Mononuclear cell (primary cell): ENCODE data around the gene EIPR1. TPM values are rescaled to one million over a fixed set of nuclear protein-coding genes. Genes with fewer than 3 reads are reported as not detected.
"Not testable (repeated sequence)": the region's sequence is repeated elsewhere in the genome, so short reads cannot be mapped to it uniquely, and the experiment has no call there.

Experiments used
- H3K27me3 ChIP-seq: 2 replicates; pipeline ENCODE4 v1.6.0; 2011; ENCODE audit warnings: low read length, control low read depth; ENCODE audit not compliant: insufficient read depth
- H3K4me1 ChIP-seq: 2 replicates; pipeline ENCODE4 v1.5.1; 2011; ENCODE audit warnings: mild to moderate bottlenecking, low read length, control low read depth; ENCODE audit not compliant: insufficient read depth
- H3K4me3 ChIP-seq: 2 replicates; pipeline ENCODE4 v1.5.1; 2011; ENCODE audit warnings: mild to moderate bottlenecking, low read length, moderate library complexity
- H3K9me3 ChIP-seq: 2 replicates; pipeline ENCODE4 v1.5.1; 2011; ENCODE audit warnings: low read depth, mild to moderate bottlenecking, control low read depth, low read length
- total RNA-seq: library from RNA; depleted of rRNA; stranded (reverse); fragments of >200 nt; gene quantifications from one replicate; pipeline ENCODE4 v1.2.3, GENCODE V29; 2012

EIPR1 gene
- total RNA-seq, 1 donor = 10.0 TPM

GRCh38 chr2:3387644-3388411, 10.2 kb upstream of the EIPR1 start:
- Histone ChIP-seq H3K4me3 (no peak overlapping the region), H3K4me1 (no peaks in the 10 kb centered on the region), H3K27me3 (no peaks in the 10 kb centered on the region), H3K9me3 (no peaks in the 10 kb centered on the region)

DNA sequence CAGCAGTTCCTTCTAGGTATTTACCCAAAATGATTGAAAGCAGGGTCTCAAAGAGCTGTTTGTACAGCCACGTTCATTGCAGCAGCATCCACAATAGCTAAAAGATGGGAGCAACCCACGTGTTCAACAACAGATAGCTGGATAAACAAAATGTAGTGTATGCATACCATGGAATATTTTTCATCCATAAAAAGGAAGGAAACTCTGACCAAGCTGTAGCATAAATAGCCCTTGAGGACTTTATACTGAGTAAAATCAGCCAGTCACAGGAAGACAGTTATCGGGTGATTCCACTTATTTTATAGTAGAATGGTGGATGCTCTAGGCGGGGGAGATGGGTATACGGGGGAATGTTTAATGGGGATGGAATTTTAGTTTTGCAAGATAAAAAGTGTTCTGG, 9.4 kb upstream of the EIPR1 start:
- Histone ChIP-seq H3K4me3 (no peak overlapping the region), H3K4me1 (no peaks in the 10 kb centered on the region), H3K9me3 (no peaks in the 10 kb centered on the region), H3K27me3 (no peaks in the 10 kb centered on the region)

DNA sequence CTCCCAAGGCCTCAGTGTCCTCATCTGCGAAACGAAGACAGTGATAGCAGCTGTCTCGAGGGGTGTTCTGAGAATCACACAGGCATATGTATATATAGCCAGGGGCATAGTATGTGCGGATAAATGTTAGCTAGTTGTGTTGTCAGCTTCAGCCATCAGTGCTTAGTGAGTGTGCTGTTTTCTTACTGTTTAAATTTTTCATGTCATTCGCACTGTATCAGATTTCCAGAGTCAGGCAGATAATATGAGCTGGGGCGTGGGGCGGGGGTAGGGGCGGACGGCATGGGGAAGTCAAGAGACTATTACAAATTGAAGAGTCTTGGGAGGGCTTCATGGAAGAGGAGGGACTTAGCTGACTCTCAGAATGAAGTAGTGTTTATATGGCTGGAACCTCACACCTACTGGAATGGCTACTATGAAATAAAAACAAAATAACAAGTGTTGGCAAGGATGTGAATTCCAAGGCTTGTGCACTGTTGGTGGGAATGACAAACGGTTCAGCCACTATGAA, 8.9 kb upstream of the EIPR1 start:
- Histone ChIP-seq H3K27me3 (no peaks in the 10 kb centered on the region), H3K4me1 (no peaks in the 10 kb centered on the region), H3K4me3 (no peak overlapping the region), H3K9me3 (no peaks in the 10 kb centered on the region)

GRCh38 chr2:3379647-3380534, 2.3 kb upstream of the EIPR1 start, which contains the start of gene TRAPPC12:
Gene TRAPPC12, plus strand, starts transcription at chr2:3379694. Its CDS starts 7,930 bp downstream, at chr2:3387624.
- H3K9me3 ChIP-seq = no peaks in the 10 kb centered on the region
- H3K27me3 ChIP-seq = no peaks in the 10 kb centered on the region
- H3K4me1 ChIP-seq = peaks cover 36% of the 10 kb centered on the region
- H3K4me3 ChIP-seq = peak within 1 kb of the TSS; percentile 81

- no peaks in the 10 kb centered on the region for H3K27me3 ChIP-seq
- H3K9me3 ChIP-seq = no peaks in the 10 kb centered on the region
- H3K4me1 ChIP-seq = peaks cover 36% of the 10 kb centered on the region
- H3K4me3 ChIP-seq = peak overlapping the region; percentile 81
Measured at GRCh38 chr2:3379339-3379646, 1.7 kb upstream of the EIPR1 start.

DNA sequence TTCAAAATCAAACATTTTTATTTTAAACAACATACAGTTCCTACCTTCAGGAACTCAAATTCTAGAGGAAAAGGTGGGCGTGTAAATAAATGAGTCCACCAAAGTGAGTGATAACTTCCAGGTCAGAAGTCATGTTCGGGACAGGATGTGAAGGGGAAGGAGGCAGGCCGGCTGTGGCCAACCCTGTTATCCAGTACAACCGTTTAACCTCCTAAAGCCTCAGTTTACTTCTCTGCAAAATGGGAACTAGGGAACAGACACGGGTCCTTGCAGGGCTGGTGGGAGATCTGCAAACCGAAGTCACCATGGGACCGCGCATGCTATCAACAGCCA, 373 bp downstream of the EIPR1 start:
- Histone ChIP-seq H3K4me3 (peak overlapping the region; percentile 78), H3K4me1 (peaks cover 36% of the 10 kb centered on the region), H3K9me3 (no peaks in the 10 kb centered on the region), H3K27me3 (no peaks in the 10 kb centered on the region)

GRCh38 chr2:3376821-3377220, 797 bp downstream of the EIPR1 start:
- Histone ChIP-seq H3K4me3 (peak overlapping the region; percentile 78), H3K4me1 (peaks cover 36% of the 10 kb centered on the region), H3K27me3 (no peaks in the 10 kb centered on the region), H3K9me3 (no peaks in the 10 kb centered on the region)

DNA sequence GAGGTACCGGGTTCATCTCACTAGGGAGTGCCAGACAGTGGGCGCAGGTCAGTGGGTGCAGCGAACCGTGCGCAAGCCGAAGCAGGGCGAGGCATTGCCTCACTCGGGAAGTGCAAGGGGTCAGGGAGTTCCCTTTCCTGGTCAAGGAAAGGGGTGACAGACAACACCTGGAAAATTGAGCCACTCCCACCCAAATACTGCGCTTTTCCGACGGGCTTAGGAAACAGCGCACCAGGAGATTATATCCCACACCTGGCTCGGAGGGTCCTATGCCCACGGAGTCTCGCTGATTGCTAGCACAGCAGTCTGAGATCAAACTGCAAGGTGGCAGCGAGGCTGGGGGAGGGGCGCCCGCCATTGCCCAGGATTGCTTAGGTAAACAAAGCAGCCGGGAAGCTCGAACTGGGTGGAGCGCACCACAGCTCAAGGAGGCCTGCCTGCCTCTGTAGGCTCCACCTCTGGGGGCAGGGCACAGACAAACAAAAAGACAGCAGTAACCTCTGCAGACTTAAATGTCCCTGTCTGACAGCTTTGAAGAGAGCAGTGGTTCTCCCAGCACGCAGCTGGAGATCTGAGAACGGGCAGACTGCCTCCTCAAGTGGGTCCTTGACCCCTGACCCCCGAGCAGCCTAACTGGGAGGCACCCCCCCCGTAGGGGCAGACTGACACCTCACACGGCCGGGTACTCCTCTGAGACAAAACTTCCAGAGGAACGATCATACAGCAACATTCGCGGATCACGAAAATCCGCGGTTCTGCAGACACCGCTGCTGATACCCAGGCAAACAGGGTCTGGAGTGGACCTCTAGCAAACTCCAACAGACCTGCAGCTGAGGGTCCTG, 8.1 kb downstream of the EIPR1 start:
- H3K4me1 ChIP-seq, H3K9me3 ChIP-seq, H3K27me3 ChIP-seq, H3K4me3 ChIP-seq: not testable (repeated sequence)

- no peaks in the 10 kb centered on the region for H3K9me3 ChIP-seq
- no peaks in the 10 kb centered on the region for H3K27me3 ChIP-seq
- no peaks in the 10 kb centered on the region for H3K4me1 ChIP-seq
- no peak overlapping the region for H3K4me3 ChIP-seq
Measured at GRCh38 chr2:3368261-3368722, 9.3 kb downstream of the EIPR1 start.

- Histone ChIP-seq H3K4me3 (no peak overlapping the region), H3K27me3 (no peaks in the 10 kb centered on the region), H3K9me3 (no peaks in the 10 kb centered on the region), H3K4me1 (no peaks in the 10 kb centered on the region)
Measured at GRCh38 chr2:3365219-3365618, 12.4 kb downstream of the EIPR1 start.

DNA sequence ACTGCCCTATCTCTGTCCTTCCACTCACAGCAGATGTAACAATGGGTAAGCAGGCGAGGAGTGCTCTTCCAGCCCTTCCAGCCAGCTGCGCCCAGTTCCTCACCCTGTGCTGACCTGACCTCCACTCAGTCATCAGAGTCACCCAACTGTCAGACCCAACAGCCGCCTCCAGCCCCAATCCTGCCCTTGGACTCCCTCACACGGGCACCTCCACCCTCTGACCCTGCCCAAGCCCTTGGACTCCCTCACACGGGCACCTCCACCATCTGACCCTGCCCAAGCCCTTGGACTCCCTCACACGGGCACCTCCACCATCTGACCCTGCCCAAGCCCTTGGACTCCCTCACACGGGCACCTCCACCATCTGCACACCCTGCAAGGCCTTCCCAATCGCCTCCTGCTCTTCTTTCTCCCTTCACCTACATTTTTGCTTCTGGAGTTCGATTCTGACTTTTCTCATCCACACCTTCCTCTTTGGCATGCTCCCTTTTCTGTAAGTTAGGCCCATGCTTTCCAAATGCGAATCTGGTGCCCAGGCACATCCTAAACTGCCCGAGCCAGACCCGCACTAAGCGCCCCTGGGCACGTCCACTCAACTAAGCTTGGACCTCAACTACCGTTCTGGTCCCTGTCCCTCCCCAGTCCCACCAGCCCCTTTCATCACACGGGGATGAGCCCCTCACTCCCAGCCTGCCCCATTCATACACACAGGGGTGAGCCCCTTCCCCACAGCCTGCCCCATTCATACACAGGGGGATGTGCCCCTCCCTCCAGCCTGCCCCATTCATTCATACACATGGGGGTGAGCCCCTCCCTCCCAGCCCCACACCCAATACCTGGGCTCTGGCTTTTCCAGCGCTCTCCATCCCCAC, 15.9 kb downstream of the EIPR1 start:
- Histone ChIP-seq H3K9me3 (no peaks in the 10 kb centered on the region), H3K4me3 (no peak overlapping the region), H3K4me1 (peaks cover 13% of the 10 kb centered on the region), H3K27me3 (no peaks in the 10 kb centered on the region)

DNA sequence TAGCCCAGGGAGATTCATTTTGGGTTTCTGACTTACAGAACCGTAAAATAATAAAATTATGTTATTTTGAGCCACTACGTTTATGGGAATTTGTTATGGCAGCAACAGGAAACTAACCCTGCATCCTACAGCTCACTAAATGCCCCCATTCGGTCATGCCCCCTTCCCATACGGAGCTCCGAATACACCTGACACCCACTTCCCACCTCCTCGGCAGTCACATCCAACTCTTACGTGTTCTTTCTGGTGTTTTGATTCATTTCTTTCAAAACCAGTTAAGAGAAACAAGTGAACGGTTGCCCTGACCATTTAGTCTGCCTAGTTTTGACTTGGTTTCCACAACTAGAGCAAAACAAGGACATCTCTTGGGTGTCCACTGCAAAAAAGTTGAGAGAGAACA, 19.7 kb downstream of the EIPR1 start:
- no peaks in the 10 kb centered on the region for H3K27me3 ChIP-seq
- H3K4me3 ChIP-seq = no peak overlapping the region
- H3K4me1 ChIP-seq = peaks cover 17% of the 10 kb centered on the region
- H3K9me3 ChIP-seq = no peaks in the 10 kb centered on the region

DNA sequence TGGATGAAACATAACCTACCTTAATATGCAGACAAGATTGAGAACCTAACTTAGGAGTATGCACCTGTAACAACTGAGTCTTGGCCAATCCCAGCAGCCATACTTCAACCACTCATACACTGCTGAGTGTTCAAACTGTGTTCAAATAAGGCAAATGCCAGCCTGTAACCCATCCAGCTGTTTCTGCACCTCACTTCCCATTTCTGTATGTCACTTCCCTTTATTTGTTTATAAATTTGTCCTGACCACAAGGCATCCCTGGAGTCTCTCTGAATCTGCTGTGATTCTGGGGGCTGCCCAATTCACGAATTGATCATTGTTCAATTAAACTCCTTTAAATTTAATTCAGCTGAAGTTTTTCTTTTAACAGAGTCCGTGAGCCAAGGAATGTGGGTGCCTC, 20.2 kb downstream of the EIPR1 start:
- H3K4me1 ChIP-seq = peaks cover 17% of the 10 kb centered on the region
- H3K4me3 ChIP-seq, H3K9me3 ChIP-seq, H3K27me3 ChIP-seq: not testable (repeated sequence)

DNA sequence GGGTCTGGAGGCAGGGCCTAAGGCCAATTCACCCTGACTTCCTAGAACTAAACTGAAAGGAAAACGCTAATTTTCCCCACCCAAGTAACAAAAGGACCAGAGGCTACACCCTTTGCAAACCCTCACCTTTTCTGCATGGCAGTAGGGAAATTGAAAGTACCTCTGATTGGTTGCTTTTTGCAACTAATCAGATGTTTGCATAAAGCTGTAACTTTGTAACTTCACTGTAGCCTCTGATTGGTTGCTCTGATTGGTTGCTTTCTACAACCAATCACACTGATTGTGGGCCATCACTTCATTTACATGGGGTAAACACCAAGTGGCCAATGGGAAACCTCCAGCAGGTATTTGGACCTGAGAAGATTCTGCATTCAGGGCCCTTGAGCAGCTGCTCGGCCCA, 20.8 kb downstream of the EIPR1 start:
- Histone ChIP-seq H3K9me3 (peaks cover 4% of the 10 kb centered on the region), H3K27me3 (no peaks in the 10 kb centered on the region), H3K4me3 (no peak overlapping the region), H3K4me1 (peaks cover 17% of the 10 kb centered on the region)
